Loucy (cell line): ENCODE data around the gene CEBPA.

Experiments used
- H2AFZ ChIP-seq: fragments of 200-600 bp; sonication (generic); 2 replicates; pipeline ENCODE4 v1.6.0; 2016; ENCODE audit warnings: antibody characterized with exemption, mild to moderate bottlenecking, low read length, moderate library complexity
- H3F3A ChIP-seq: fragments of 200-600 bp; 2 replicates; pipeline ENCODE4 v1.6.0; 2016; ENCODE audit warnings: antibody characterized with exemption, low read depth, mild to moderate bottlenecking
- H3K27me3 ChIP-seq: fragments of 200-600 bp; sonication (generic); 2 replicates; pipeline ENCODE4 v1.6.1; 2014; ENCODE audit warnings: low read length, mild to moderate bottlenecking; ENCODE audit not compliant: insufficient read depth, poor library complexity, severe bottlenecking
- H3K36me3 ChIP-seq: fragments of 200-600 bp; sonication (generic); 2 replicates; pipeline ENCODE4 v1.6.1; 2016; ENCODE audit warnings: low read length; ENCODE audit not compliant: insufficient read depth
- H3K4me1 ChIP-seq: fragments of 200-600 bp; sonication (generic); 2 replicates; pipeline ENCODE4 v1.5.1; 2014; ENCODE audit warnings: low read length, mild to moderate bottlenecking; ENCODE audit not compliant: insufficient read depth, poor library complexity, severe bottlenecking
- H3K4me2 ChIP-seq: fragments of 200-600 bp; sonication (generic); 2 replicates; pipeline ENCODE4 v1.6.0; 2014; ENCODE audit warnings: antibody characterized with exemption, low read length, low read depth, mild to moderate bottlenecking; ENCODE audit not compliant: poor library complexity, severe bottlenecking
- H3K4me3 ChIP-seq: fragments of 200-600 bp; sonication (generic); 2 replicates; pipeline ENCODE4 v1.5.1; 2014; ENCODE audit warnings: low read length, mild to moderate bottlenecking, mixed read lengths; ENCODE audit not compliant: poor library complexity, severe bottlenecking
- H3K79me2 ChIP-seq: fragments of 200-600 bp; sonication (generic); 2 replicates; pipeline ENCODE4 v1.6.1; 2014; ENCODE audit warnings: low read length; ENCODE audit not compliant: insufficient read depth
- H3K9ac ChIP-seq: fragments of 200-600 bp; sonication (generic); 2 replicates; pipeline ENCODE4 v1.6.0; 2014; ENCODE audit warnings: mild to moderate bottlenecking, low read depth, low read length, moderate library complexity; ENCODE audit not compliant: poor library complexity, severe bottlenecking
- H3K9me2 ChIP-seq: fragments of 200-600 bp; sonication (generic); replicated peaks from 2 replicates; pipeline ENCODE4 v1.6.1; 2016; ENCODE audit warnings: low read depth, low read length, mixed read lengths
- H3K9me3 ChIP-seq: fragments of 200-600 bp; sonication (generic); 2 replicates; pipeline ENCODE4 v1.6.1; 2014; ENCODE audit warnings: mild to moderate bottlenecking, antibody characterized with exemption, low read length, low read depth; ENCODE audit not compliant: insufficient read depth
- H4K20me1 ChIP-seq: fragments of 200-600 bp; sonication (generic); 2 replicates; pipeline ENCODE4 v1.6.0; 2014; ENCODE audit warnings: antibody characterized with exemption, low read length, mild to moderate bottlenecking; ENCODE audit not compliant: insufficient read depth, poor library complexity, severe bottlenecking
- EZH2phosphoT487 ChIP-seq: fragments of 200-600 bp; IDR thresholded peaks from 2 replicates; pipeline ENCODE4 v1.6.1; 2018; ENCODE audit warnings: antibody characterized with exemption, mild to moderate bottlenecking, moderate library complexity, borderline replicate concordance
- TF ChIP-seq, protein P1 (sequence below): fragments of 200-600 bp; sonication (generic); conservative IDR thresholded peaks from 2 replicates; pipeline ENCODE4 v1.5.1; 2014; ENCODE audit warnings: mild to moderate bottlenecking, antibody characterized with exemption, low read length

CEBPA gene

DNA sequence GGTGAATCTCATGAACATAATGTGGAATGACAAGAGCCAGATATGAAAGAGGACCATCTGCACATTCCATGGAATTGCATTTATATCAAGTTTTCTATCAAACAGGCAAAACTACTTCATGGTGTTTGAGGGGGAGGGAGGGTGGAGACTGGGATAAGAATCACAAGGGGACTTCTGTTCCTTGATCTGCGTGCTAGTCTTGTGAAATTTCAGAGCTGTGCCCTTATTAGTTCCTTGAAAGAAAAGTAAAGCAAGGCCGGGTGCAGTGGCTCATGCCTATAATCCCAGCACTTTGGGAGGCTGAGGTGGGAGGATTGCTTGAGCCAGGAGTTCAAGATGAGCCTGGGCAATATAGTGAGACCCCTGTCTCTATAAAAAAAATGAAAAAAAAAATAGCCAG, 41.0 kb upstream of the CEBPA start:
- Histone ChIP-seq H3K9me3 (no peaks in the 10 kb centered on the region), H3F3A (no peaks in the 10 kb centered on the region), H3K9me2 (no peaks in the 10 kb centered on the region), H4K20me1 (no peaks in the 10 kb centered on the region), H2AFZ (no peak overlapping the region), H3K27me3 (no peaks in the 10 kb centered on the region), H3K4me3 (no peak overlapping the region), H3K4me2 (no peak overlapping the region), H3K4me1 (no peaks in the 10 kb centered on the region), H3K9ac (no peak overlapping the region), H3K79me2 (no peaks in the 10 kb centered on the region), H3K36me3 (no peaks in the 10 kb centered on the region)
- no peak for TF ChIP-seq EZH2phosphoT487
- TF ChIP-seq, protein P1, sequence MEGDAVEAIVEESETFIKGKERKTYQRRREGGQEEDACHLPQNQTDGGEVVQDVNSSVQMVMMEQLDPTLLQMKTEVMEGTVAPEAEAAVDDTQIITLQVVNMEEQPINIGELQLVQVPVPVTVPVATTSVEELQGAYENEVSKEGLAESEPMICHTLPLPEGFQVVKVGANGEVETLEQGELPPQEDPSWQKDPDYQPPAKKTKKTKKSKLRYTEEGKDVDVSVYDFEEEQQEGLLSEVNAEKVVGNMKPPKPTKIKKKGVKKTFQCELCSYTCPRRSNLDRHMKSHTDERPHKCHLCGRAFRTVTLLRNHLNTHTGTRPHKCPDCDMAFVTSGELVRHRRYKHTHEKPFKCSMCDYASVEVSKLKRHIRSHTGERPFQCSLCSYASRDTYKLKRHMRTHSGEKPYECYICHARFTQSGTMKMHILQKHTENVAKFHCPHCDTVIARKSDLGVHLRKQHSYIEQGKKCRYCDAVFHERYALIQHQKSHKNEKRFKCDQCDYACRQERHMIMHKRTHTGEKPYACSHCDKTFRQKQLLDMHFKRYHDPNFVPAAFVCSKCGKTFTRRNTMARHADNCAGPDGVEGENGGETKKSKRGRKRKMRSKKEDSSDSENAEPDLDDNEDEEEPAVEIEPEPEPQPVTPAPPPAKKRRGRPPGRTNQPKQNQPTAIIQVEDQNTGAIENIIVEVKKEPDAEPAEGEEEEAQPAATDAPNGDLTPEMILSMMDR = no peak

DNA sequence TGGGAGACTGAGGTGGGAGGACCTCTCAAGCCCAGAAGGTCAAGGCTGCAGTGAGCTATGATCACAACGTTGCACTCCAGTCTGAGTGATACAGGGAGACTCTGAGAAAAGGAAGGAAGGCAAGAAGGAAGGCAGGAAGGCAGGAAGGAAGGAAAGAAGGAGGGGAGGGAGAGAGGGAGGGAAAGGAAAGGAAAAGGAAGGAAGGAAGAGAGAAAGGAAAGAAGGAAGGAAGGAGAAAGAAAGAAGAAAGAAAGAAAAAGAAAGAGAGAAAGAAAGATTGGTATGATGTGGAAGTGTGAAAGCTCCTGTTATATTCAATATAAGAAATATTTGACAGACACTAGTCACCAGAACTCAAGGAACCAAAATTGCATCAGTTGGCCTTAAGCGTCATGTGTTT, 38.7 kb upstream of the CEBPA start:
- no peak for TF ChIP-seq EZH2phosphoT487
- TF ChIP-seq, protein P1 = no peak
- no peaks in the 10 kb centered on the region for H3K9me2 ChIP-seq
- H2AFZ ChIP-seq = no peak overlapping the region
- no peaks in the 10 kb centered on the region for H3K4me1 ChIP-seq
- H3K9me3 ChIP-seq = no peaks in the 10 kb centered on the region
- H3K27me3 ChIP-seq = no peaks in the 10 kb centered on the region
- no peaks in the 10 kb centered on the region for H3K79me2 ChIP-seq
- H3K9ac ChIP-seq = no peak overlapping the region
- H3K4me2 ChIP-seq = no peak overlapping the region
- no peaks in the 10 kb centered on the region for H4K20me1 ChIP-seq
- H3K4me3 ChIP-seq = no peak overlapping the region
- no peaks in the 10 kb centered on the region for H3F3A ChIP-seq
- H3K36me3 ChIP-seq = no peaks in the 10 kb centered on the region

- H3K4me2 ChIP-seq = no peak overlapping the region
- H4K20me1 ChIP-seq = no peaks in the 10 kb centered on the region
- no peak overlapping the region for H3K4me3 ChIP-seq
- no peaks in the 10 kb centered on the region for H3F3A ChIP-seq
- H3K9me2 ChIP-seq = no peaks in the 10 kb centered on the region
- TF ChIP-seq EZH2phosphoT487 = no peak
- TF ChIP-seq, protein P1 = no peak
- H3K9me3 ChIP-seq = no peaks in the 10 kb centered on the region
- H3K36me3 ChIP-seq = no peaks in the 10 kb centered on the region
- H3K79me2 ChIP-seq = no peaks in the 10 kb centered on the region
- no peak overlapping the region for H3K9ac ChIP-seq
- no peak overlapping the region for H2AFZ ChIP-seq
- H3K4me1 ChIP-seq = no peaks in the 10 kb centered on the region
- H3K27me3 ChIP-seq = no peaks in the 10 kb centered on the region
Measured at GRCh38 chr19:33339016-33339984, 37.0 kb upstream of the CEBPA start.
